ENCODE results near the gene ADAMTS2.

GRCh38 chr5:179079165-179079987, 265.9 kb downstream of the ADAMTS2 start:
- TF ChIP-seq, protein P1, sequence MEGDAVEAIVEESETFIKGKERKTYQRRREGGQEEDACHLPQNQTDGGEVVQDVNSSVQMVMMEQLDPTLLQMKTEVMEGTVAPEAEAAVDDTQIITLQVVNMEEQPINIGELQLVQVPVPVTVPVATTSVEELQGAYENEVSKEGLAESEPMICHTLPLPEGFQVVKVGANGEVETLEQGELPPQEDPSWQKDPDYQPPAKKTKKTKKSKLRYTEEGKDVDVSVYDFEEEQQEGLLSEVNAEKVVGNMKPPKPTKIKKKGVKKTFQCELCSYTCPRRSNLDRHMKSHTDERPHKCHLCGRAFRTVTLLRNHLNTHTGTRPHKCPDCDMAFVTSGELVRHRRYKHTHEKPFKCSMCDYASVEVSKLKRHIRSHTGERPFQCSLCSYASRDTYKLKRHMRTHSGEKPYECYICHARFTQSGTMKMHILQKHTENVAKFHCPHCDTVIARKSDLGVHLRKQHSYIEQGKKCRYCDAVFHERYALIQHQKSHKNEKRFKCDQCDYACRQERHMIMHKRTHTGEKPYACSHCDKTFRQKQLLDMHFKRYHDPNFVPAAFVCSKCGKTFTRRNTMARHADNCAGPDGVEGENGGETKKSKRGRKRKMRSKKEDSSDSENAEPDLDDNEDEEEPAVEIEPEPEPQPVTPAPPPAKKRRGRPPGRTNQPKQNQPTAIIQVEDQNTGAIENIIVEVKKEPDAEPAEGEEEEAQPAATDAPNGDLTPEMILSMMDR (conservative IDR thresholded peaks at IDR 0.05 in 1 of 2, IDR thresholded peaks at IDR 0.05 in 1 of 2; ENCODE audit: low read depth in 1 of 2, low read length in 2 of 2) = no peak
- no peak for TF ChIP-seq EZH2 (IDR thresholded peaks at IDR 0.05; ENCODE audit: low read length, missing control alignments)
